Heart right ventricle (tissue), 16 donors: ENCODE measurements around the gene SECTM1. TPM values are rescaled to one million over a fixed set of nuclear protein-coding genes. Genes with fewer than 3 reads are reported as not detected.

Source experiments
- ATAC-seq, 8 donors: fragments of 200-7000 bp; cut with Tn5 transposase; one replicate each; pipeline ENCODE4 v1.9.1; 2020; ENCODE audit warnings: mild to moderate bottlenecking in 8 of 8, moderate library complexity in 8 of 8, moderate number of reproducible peaks in 1 of 8
- DNase-seq, 2 donors: peaks; one replicate each; pipeline ENCODE4 v3.0.0-alpha.2; 2020
- H3K27ac ChIP-seq, 10 donors: fragments of 200-600 bp; sonication (generic) in 2 of 10; one replicate each; pipeline versions ENCODE4 v1.5.0 to v1.8.0; 2020 to 2022; ENCODE audit warnings: mild to moderate bottlenecking in 3 of 10
- H3K27me3 ChIP-seq, 7 donors: fragments of 200-600 bp; one replicate each; pipeline ENCODE4 v1.8.0; 2021 to 2022; ENCODE audit warnings: mild to moderate bottlenecking in 2 of 7
- H3K36me3 ChIP-seq, 9 donors: fragments of 200-600 bp; sonication (generic) in 1 of 9; one replicate each; pipeline versions ENCODE4 v1.5.0 to v1.8.0; 2020 to 2022; ENCODE audit warnings: mild to moderate bottlenecking in 2 of 9
- H3K4me1 ChIP-seq, 9 donors: fragments of 200-600 bp; sonication (generic) in 1 of 9; one replicate each; pipeline versions ENCODE4 v1.5.0 to v1.8.0; 2020 to 2022; ENCODE audit warnings: mild to moderate bottlenecking in 4 of 9
- H3K4me3 ChIP-seq, 10 donors: fragments of 200-600 bp; sonication (generic) in 2 of 10; one replicate each; pipeline versions ENCODE4 v1.5.0 to v1.8.0; 2020 to 2022; ENCODE audit warnings: mild to moderate bottlenecking in 7 of 10, moderate library complexity in 2 of 10
- H3K9me3 ChIP-seq, 11 donors: fragments of 200-600 bp in 10 of 11; sonication (generic) in 2 of 11; one replicate each; pipeline versions ENCODE4 v1.5.0 to v1.8.0; 2013 to 2022; ENCODE audit warnings: mild to moderate bottlenecking in 2 of 11, control low read depth in 1 of 11, moderate library complexity in 1 of 11
- CTCF ChIP-seq, 9 donors: fragments of 200-600 bp; sonication (generic) in 2 of 9; IDR thresholded peaks; one replicate each; pipeline versions ENCODE4 v1.5.0 to v1.8.0; 2021 to 2022; ENCODE audit warnings: antibody characterized with exemption in 9 of 9, mild to moderate bottlenecking in 5 of 9, moderate library complexity in 1 of 9
- WGBS, 2 donors: extraction: QIAGEN DNeasy Blood & Tissue Kit; methylation state at CpG; one replicate each; pipeline ENCODE4 v1.1.7; 2013; ENCODE audit warnings: inconsistent platforms in 1 of 2; 5-methylcytosine and 5-hydroxymethylcytosine counted together
- intact Hi-C, 10 donors: fragments of 100-400 bp; cut with DNase I; formaldehyde crosslinking; loops; one replicate each; pipeline versions ENCODE4 v1.11.1 to v1.14.2; 2022
- polyA plus RNA-seq, 2 donors: library from polyadenylated mRNA; stranded (reverse); fragments of 200-250 nt; gene quantifications; one replicate each; pipeline ENCODE4 v1.2.3, GENCODE V29; 2013
- total RNA-seq, 10 donors: library from RNA; stranded (reverse); fragmentation: NEBNext Ultra II Directional in 3 of 10; extraction: Animal tissue kit (Norgen Biotek cat#: 25700) in 3 of 10; gene quantifications; one replicate each; pipeline versions ENCODE4 v1.2.1 to v1.2.4, GENCODE V29; 2021 to 2023
- donor health status: Arrhythmogenic right ventricular cardiomyopathy.
- donor health status: ischemic (EF 13 %, LVEDD 7.1; RV severe dilation, severe dysfunction).
- donor health status: healthy with polysubstance abuse.
- donor health status: DM: no; HTN: yes; CAD: no.
- donor health status: DM: no; HTN: no; CAD: no.
- donor health status: ischemic (EF 25% LVEDD 6.9; RV normal size, moderate dysfunction).
- donor health status: ischemic (EF 25% LVEDD 5.7; RV mildly dilated, moderate dysfunction).
- donor health status: healthy.
- donor health status: DM: yes; HTN: yes; CAD: no.
- donor health status: Ischemic cardiomyopathy.
- donor health status: ischemic (EF 35%, LVEDD 5.7; RV mildly dilated, moderate dysfunction).
- donor health status: nonischemic (EF 11% LVEDD 7.7; RV severe dilation, severe dysfunction).
- donor health status: DM: yes; HTN: yes; CAD: no.
- donor health status: PGD.
- donor health status: ischemic (EF 29% LVEDD 5.4; RV normal size, mild dysfunction).
- donor health status: nonischemic (EF 23%, LVEDD 6.1; RV moderate dilation, normal function).

The SECTM1 gene
- total and polyA plus RNA-seq, 12 donors: 1.7 to 29.9 (median 3.6) TPM

GRCh38 chr17:82342361-82343079 is 9.0 kb upstream of the SECTM1 start:
- intact Hi-C loops: no loop called here
- no peak for TF ChIP-seq CTCF (IDR thresholded peaks at IDR 0.05)
- no peak for DNase-seq
- H3K27ac ChIP-seq: no peak overlapping the region
- 75 to 76% methylated on average over 28 of the region's 28 CpGs for whole genome bisulfite sequencing, 2 donors
- H3K4me1 ChIP-seq: peaks cover 0 to 19% (median 10%) of the 10 kb centered on the region in 9 donors
- ATAC-seq: no peak
- H3K36me3 ChIP-seq: no peaks in the 10 kb centered on the region
- H3K27me3 ChIP-seq: peaks cover 0 to 5% (median 0%) of the 10 kb centered on the region in 7 donors
- no peaks in the 10 kb centered on the region for H3K9me3 ChIP-seq
- no peak overlapping the region for H3K4me3 ChIP-seq

- WGBS, 2 donors: 55 to 57% methylated on average over 10 of the region's 10 CpGs
- Histone ChIP-seq H3K27me3 (no peaks in the 10 kb centered on the region), H3K4me1 (peaks cover 3 to 30% (median 22%) of the 10 kb centered on the region in 9 donors), H3K36me3 (no peaks in the 10 kb centered on the region), H3K4me3 (peak overlapping the region in 8 of 10 donors; percentile 8 to 51 (median 45)), H3K27ac (peak overlapping the region in 5 of 10 donors; percentile 27 to 48 (median 45)), H3K9me3 (no peaks in the 10 kb centered on the region)
- intact Hi-C loops: no loop called here
- DNase-seq: no peak
- ATAC-seq: peak in 3 of 8 donors; percentile 3 to 27 (median 5)
- no peak for TF ChIP-seq CTCF (IDR thresholded peaks at IDR 0.05)
Measured at GRCh38 chr17:82339634-82340580, 6.3 kb upstream of the SECTM1 start.

GRCh38 chr17:82338858-82339633 is 5.5 kb upstream of the SECTM1 start:
- Histone ChIP-seq H3K4me1 (peaks cover 10 to 39% (median 30%) of the 10 kb centered on the region in 9 donors), H3K4me3 (peak overlapping the region in 8 of 10 donors; percentile 8 to 51 (median 45)), H3K36me3 (no peaks in the 10 kb centered on the region), H3K27ac (peak overlapping the region in 6 of 10 donors; percentile 5 to 48 (median 40)), H3K27me3 (peaks cover 0 to 4% (median 0%) of the 10 kb centered on the region in 7 donors), H3K9me3 (no peaks in the 10 kb centered on the region)
- DNase-seq (no peak), ATAC-seq (peak; percentile 51 to 84 (median 77))
- intact Hi-C loops: no loop called here
- no peak for TF ChIP-seq CTCF (IDR thresholded peaks at IDR 0.05)
- whole genome bisulfite sequencing, 2 donors: 25 to 29% methylated on average over 29 of the region's 29 CpGs
